DND-41 (cell line): Measurements from ENCODE around the gene TSHZ2.

Experiments used
- ATAC-seq: fragments of 200-7000 bp; cut with Tn5 transposase; 3 replicates; pipeline ENCODE4 v1.9.1; 2021; ENCODE audit warnings: low read depth; ENCODE audit not compliant: insufficient read depth
- DNase-seq: peaks from one replicate; pipeline ENCODE4 v3.0.0-alpha.2; 2020
- H2AFZ ChIP-seq: 2 replicates; pipeline ENCODE4 v1.6.0; 2012; ENCODE audit warnings: low read depth, low read length
- H3K27ac ChIP-seq: 2 replicates; pipeline ENCODE4 v1.5.1; 2012; ENCODE audit warnings: low read length, inconsistent platforms
- H3K27me3 ChIP-seq: fragments of 200-600 bp; sonication (generic); 2 replicates; pipeline ENCODE4 v1.6.0; 2012; ENCODE audit warnings: low read length, mild to moderate bottlenecking, inconsistent platforms; ENCODE audit not compliant: insufficient read depth, poor library complexity
- H3K36me3 ChIP-seq: 2 replicates; pipeline ENCODE4 v1.5.1; 2012; ENCODE audit warnings: low read length, inconsistent platforms; ENCODE audit not compliant: insufficient read depth
- H3K4me1 ChIP-seq: 2 replicates; pipeline ENCODE4 v1.5.1; 2012; ENCODE audit warnings: mild to moderate bottlenecking, low read length; ENCODE audit not compliant: insufficient read depth
- H3K4me2 ChIP-seq: 2 replicates; pipeline ENCODE4 v1.6.0; 2012; ENCODE audit warnings: mild to moderate bottlenecking, moderate library complexity, low read length, inconsistent platforms; ENCODE audit not compliant: insufficient read depth
- H3K4me3 ChIP-seq, 2 experiments: fragments of 200-600 bp in 1 of 2; shearing (Covaris generic) in 1 of 2; 2 replicates each; pipeline ENCODE4 v1.5.1; 2012 to 2016; ENCODE audit warnings: inconsistent platforms in 2 of 2, low read length in 2 of 2, mild to moderate bottlenecking in 2 of 2, low read depth in 1 of 2, moderate library complexity in 1 of 2
- H3K79me2 ChIP-seq: 2 replicates; pipeline ENCODE4 v1.6.0; 2012; ENCODE audit warnings: low read length, inconsistent platforms; ENCODE audit not compliant: insufficient read depth
- H3K9ac ChIP-seq: 2 replicates; pipeline ENCODE4 v1.6.0; 2012; ENCODE audit warnings: low read depth, mild to moderate bottlenecking, inconsistent platforms, low read length, moderate library complexity
- H3K9me3 ChIP-seq: 2 replicates; pipeline ENCODE4 v1.5.1; 2012; ENCODE audit warnings: low read length, moderate library complexity, mild to moderate bottlenecking, inconsistent platforms; ENCODE audit not compliant: insufficient read depth, severe bottlenecking
- H4K20me1 ChIP-seq: 2 replicates; pipeline ENCODE4 v1.6.0; 2012; ENCODE audit warnings: low read length; ENCODE audit not compliant: insufficient read depth
- CTCF ChIP-seq: IDR thresholded peaks from 2 replicates; pipeline ENCODE4 v1.5.1; 2012; ENCODE audit warnings: borderline replicate concordance, low read length, moderate library complexity, mild to moderate bottlenecking; ENCODE audit not compliant: poor library complexity, severe bottlenecking; ENCODE audit errors: extremely low read depth
- EZH2 ChIP-seq: IDR thresholded peaks from 3 replicates; pipeline ENCODE4 v1.6.1; 2012; ENCODE audit warnings: borderline replicate concordance, low read depth, mild to moderate bottlenecking, moderate library complexity, low read length, inconsistent platforms; ENCODE audit not compliant: severe bottlenecking

TSHZ2 gene

DNA sequence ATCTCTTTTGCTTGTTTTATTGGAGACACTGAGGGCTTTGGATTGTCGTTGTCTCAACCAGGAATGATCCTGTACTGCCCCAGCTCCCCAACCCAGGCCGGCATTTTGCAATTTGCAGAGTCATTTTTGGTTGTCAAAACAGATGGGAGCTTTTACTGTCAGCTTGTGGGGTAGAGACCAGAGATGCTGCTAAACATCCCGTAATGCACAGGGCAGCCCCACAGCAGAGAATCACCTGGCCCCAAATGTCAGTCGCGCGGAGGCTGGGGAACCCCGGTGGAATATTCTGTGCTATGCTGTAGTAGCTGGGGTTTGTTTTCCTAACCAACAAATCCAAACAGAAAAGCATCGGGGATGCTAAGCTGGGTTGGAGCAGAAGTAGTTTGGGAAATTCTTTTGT lies 99.7 kb downstream of the TSHZ2 start:
- no peaks in the 10 kb centered on the region for H3K4me1 ChIP-seq
- ATAC-seq (no peak), DNase-seq (no peak)
- no peaks in the 10 kb centered on the region for H3K79me2 ChIP-seq
- H4K20me1 ChIP-seq, result no peaks in the 10 kb centered on the region
- no peak overlapping the region for H3K9ac ChIP-seq
- H3K4me2 ChIP-seq, result no peak overlapping the region
- H3K27ac ChIP-seq, result no peak overlapping the region
- TF ChIP-seq EZH2 (no peak), CTCF (no peak)
- H2AFZ ChIP-seq, result no peak overlapping the region
- H3K4me3 ChIP-seq, result no peak overlapping the region
- H3K27me3 ChIP-seq, result peaks cover 36% of the 10 kb centered on the region
- H3K9me3 ChIP-seq, result no peaks in the 10 kb centered on the region
- H3K36me3 ChIP-seq, result no peaks in the 10 kb centered on the region

- Histone ChIP-seq H3K9ac (no peak overlapping the region), H4K20me1 (no peaks in the 10 kb centered on the region), H3K27ac (no peak overlapping the region), H3K36me3 (no peaks in the 10 kb centered on the region), H2AFZ (no peak overlapping the region), H3K4me2 (no peak overlapping the region), H3K4me1 (no peaks in the 10 kb centered on the region), H3K4me3 (no peak overlapping the region), H3K27me3 (peaks cover 33% of the 10 kb centered on the region), H3K79me2 (no peaks in the 10 kb centered on the region), H3K9me3 (no peaks in the 10 kb centered on the region)
- TF ChIP-seq CTCF, result no peak
- TF ChIP-seq EZH2, result no peak
- ATAC-seq, result no peak
- DNase-seq, result no peak
Observed at GRCh38 chr20:53072923-53073579, 100.9 kb downstream of the TSHZ2 start.

DNA sequence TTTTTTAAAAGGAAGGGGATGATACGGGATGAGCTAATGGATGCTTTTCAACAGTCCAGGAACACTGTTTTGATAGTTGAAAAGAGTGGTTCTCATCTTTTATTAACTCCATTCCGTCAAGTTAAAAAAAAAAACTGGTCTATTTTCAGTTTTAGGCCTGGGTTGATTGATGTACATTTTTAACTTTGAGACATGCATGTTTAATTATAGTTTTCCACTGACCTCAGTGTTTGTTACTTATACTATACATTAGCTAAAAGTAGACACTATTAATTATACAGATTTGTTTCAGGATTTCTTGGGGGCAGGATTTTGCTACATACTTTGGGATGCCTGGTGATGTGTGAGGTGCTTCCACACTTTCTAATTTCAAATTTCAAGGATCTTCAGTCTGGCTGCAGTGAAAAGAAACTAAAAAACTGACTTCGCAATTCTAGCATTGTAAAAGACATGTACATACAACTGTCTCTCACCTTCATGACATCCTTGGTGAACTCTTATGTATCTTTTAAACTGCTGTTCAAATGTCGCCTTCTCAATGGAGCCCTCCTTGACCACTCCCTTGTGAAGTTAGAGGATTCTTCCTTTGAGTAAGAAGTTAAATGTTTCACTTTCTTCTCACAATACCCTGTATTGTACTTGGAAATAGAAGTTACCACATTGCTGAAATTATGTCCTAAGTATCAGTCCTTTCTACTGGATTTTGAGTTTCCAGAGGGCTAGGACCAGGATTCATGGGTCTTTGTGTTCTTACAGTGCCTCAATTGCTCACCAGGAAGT lies 101.7 kb downstream of the TSHZ2 start:
- ATAC-seq, result no peak
- no peaks in the 10 kb centered on the region for H4K20me1 ChIP-seq

More for the DNA sequence above, 101.7 kb downstream of the TSHZ2 start:
- H3K4me1 ChIP-seq, result no peaks in the 10 kb centered on the region
- no peak overlapping the region for H3K27ac ChIP-seq
- no peak overlapping the region for H3K9ac ChIP-seq
- no peaks in the 10 kb centered on the region for H3K36me3 ChIP-seq
- H3K9me3 ChIP-seq, result no peaks in the 10 kb centered on the region
- TF ChIP-seq CTCF (no peak), EZH2 (no peak)
- H3K79me2 ChIP-seq, result no peaks in the 10 kb centered on the region
- H2AFZ ChIP-seq, result no peak overlapping the region
- DNase-seq, result no peak
- H3K4me3 ChIP-seq, result no peak overlapping the region
- peaks cover 25% of the 10 kb centered on the region for H3K27me3 ChIP-seq
- H3K4me2 ChIP-seq, result no peak overlapping the region
